Measurements from ENCODE around the gene DPY19L2.
A peak's percentile ranks its signal among the peaks of the same experiment; 100 is the strongest.
"Not testable (repeated sequence)": the region's sequence is repeated elsewhere in the genome, so short reads cannot be mapped to it uniquely, and the experiment has no call there.

DPY19L2 gene

DNA sequence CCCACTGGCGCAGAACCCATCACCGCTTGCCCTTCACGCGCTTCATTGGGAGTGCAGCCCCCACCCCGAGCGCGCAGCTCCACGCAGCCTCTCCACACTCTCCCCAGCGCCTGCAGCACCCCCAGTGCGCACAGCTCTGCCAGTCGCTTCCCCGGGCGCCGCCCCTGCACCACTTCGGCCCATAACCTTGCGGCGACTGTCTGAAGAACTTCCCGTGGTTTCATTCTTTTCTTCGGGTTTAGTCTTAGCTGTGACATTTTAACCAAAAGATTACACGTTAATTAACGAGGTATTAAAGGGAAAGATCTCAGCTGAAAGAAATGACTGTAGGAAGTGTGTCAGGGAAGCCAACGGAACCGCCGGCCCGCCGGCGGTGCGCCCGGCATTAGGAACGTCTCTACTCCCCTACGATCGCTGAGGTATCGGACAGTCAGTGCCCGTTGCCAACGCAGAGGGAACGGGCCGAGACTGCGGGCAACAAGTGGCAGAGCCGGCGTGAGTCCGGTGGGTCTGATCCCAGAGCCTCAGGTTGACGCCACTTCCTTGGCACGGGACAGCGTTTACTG lies 590 bp upstream of the DPY19L2 start:
- peaks cover 0 to 15% (median 14%) of the 10 kb centered on the region in 5 donors for H3K4me1 ChIP-seq (ENCODE audit: control insufficient read depth in 5 of 5, insufficient read depth in 5 of 5, low read length in 5 of 5)
- peak overlapping the region in 2 of 5 donors; percentile 2 to 6 for H3K9ac ChIP-seq (ENCODE audit: low read length in 5 of 5)
- not testable (repeated sequence) for H3K36me3 ChIP-seq (ENCODE audit: control insufficient read depth in 5 of 5, insufficient read depth in 5 of 5, low read length in 5 of 5); H3K27ac ChIP-seq (ENCODE audit: low read depth, low read length); H3K27me3 ChIP-seq (ENCODE audit: control insufficient read depth in 5 of 5, insufficient read depth in 4 of 5, low read length in 5 of 5); H3K9me3 ChIP-seq (ENCODE audit: control insufficient read depth in 5 of 5, low read length in 5 of 5)
- H3K4me3 ChIP-seq (ENCODE audit: low read depth in 1 of 5, low read length in 5 of 5): peak overlapping the region in 4 of 5 donors; percentile 72 to 78 (median 73)

DNA sequence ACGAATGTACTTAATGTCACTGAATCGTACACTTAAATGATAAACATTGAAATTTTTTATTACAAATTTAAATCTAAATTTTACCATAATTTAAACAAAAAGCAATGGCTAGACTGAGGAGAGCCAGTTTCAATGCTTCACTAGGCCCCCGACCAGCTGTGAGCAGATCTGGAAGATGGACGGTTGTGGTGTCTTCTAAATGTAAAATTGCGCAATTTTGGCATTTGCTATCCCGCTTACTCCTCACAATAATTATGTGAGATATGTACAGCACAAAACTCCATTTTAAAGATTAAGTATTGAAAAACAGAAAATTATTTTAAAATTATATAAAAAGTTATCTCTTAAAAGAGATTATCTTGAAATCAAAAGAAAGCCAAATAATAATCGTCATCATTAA lies 5.3 kb downstream of the DPY19L2 start:
- not testable (repeated sequence) for H3K27ac ChIP-seq (ENCODE audit: low read depth, low read length); H3K4me1 ChIP-seq (ENCODE audit: control insufficient read depth in 5 of 5, insufficient read depth in 5 of 5, low read length in 5 of 5); H3K27me3 ChIP-seq (ENCODE audit: control insufficient read depth in 5 of 5, insufficient read depth in 4 of 5, low read length in 5 of 5); H3K9me3 ChIP-seq (ENCODE audit: control insufficient read depth in 5 of 5, low read length in 5 of 5); H3K9ac ChIP-seq (ENCODE audit: low read length in 5 of 5); H3K4me3 ChIP-seq (ENCODE audit: low read depth in 1 of 5, low read length in 5 of 5); H3K36me3 ChIP-seq (ENCODE audit: control insufficient read depth in 5 of 5, insufficient read depth in 5 of 5, low read length in 5 of 5)

DNA sequence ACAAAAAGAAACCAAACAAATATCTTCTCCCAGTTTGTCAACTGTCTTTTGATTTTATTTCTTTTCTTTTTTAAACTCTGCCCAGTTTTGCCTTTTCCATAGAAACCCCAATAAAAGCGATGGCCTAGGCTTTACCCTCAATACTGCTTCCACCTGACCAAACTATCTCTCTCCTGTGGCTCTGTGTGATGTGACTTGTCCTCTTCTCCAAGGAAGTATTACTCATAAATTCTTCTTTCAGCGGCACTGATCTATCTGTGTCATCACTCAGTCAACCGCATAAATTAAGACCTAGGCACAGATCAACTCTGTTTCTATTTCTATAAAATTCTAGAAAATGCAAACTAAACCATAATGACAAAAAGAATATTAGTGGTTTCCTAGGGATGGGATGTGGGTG lies 9.8 kb downstream of the DPY19L2 start:
- not testable (repeated sequence) for H3K27me3 ChIP-seq (ENCODE audit: control insufficient read depth in 5 of 5, insufficient read depth in 4 of 5, low read length in 5 of 5); H3K9me3 ChIP-seq (ENCODE audit: control insufficient read depth in 5 of 5, low read length in 5 of 5); H3K27ac ChIP-seq (ENCODE audit: low read depth, low read length); H3K4me3 ChIP-seq (ENCODE audit: low read depth in 1 of 5, low read length in 5 of 5); H3K36me3 ChIP-seq (ENCODE audit: control insufficient read depth in 5 of 5, insufficient read depth in 5 of 5, low read length in 5 of 5); H3K4me1 ChIP-seq (ENCODE audit: control insufficient read depth in 5 of 5, insufficient read depth in 5 of 5, low read length in 5 of 5); H3K9ac ChIP-seq (ENCODE audit: low read length in 5 of 5)

DNA sequence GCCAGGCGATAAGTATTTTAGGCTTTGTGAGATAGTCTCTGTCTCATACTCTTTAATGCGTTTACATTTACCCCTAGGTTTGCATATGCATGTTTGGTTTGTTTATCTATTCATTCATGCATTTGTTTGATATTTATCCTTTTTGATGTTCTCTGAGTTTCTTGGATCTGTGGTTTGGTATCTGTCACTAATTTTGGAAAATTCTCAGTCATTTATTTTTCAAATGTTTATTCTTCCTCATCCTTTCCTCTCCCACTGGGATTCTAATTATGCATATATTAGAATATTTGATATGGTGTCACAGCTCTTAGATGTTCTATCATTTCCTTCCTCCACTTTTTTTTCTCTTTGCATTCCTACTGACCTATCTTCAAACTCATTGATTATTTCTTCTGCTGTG lies 11.9 kb downstream of the DPY19L2 start:
- not testable (repeated sequence) for H3K9me3 ChIP-seq (ENCODE audit: control insufficient read depth in 5 of 5, low read length in 5 of 5); H3K27me3 ChIP-seq (ENCODE audit: control insufficient read depth in 5 of 5, insufficient read depth in 4 of 5, low read length in 5 of 5); H3K9ac ChIP-seq (ENCODE audit: low read length in 5 of 5); H3K27ac ChIP-seq (ENCODE audit: low read depth, low read length); H3K4me3 ChIP-seq (ENCODE audit: low read depth in 1 of 5, low read length in 5 of 5); H3K4me1 ChIP-seq (ENCODE audit: control insufficient read depth in 5 of 5, insufficient read depth in 5 of 5, low read length in 5 of 5); H3K36me3 ChIP-seq (ENCODE audit: control insufficient read depth in 5 of 5, insufficient read depth in 5 of 5, low read length in 5 of 5)

DNA sequence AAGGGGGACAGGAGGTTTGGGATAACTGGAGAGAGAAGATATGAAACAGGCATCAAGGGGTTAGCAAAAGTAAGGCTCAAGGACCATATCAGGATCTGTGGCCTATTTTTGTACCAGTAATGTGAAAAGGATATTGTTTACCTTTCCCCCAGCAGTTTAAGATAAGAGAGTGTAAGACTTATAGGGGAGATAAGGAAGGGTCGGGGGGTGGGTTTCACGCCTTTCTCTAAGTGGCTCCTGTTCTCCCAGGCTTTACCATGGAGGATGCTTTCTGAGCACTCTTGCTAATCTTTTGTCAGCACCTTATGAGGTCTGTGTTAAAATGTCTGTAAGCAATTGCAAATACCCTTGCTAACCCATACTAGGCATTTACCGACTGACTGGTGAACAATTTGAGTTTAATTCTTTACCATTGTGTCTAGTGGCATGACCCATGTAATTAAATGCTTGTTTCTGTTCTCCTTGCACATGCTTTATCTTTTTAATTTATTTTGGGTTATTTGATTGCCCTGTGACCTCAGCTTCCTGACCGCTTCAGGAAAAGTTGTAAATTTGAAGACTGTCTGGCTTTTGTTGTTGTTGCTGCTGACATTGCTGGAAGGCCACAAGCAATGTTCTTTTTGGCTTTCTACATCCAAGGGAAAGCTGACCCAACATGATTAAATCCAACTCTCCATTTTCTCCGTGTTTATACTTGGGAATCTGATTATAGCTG lies 12.6 kb downstream of the DPY19L2 start:
- H3K36me3 ChIP-seq (ENCODE audit: control insufficient read depth in 5 of 5, insufficient read depth in 5 of 5, low read length in 5 of 5); H3K4me1 ChIP-seq (ENCODE audit: control insufficient read depth in 5 of 5, insufficient read depth in 5 of 5, low read length in 5 of 5); H3K9me3 ChIP-seq (ENCODE audit: control insufficient read depth in 5 of 5, low read length in 5 of 5); H3K4me3 ChIP-seq (ENCODE audit: low read depth in 1 of 5, low read length in 5 of 5); H3K27ac ChIP-seq (ENCODE audit: low read depth, low read length); H3K9ac ChIP-seq (ENCODE audit: low read length in 5 of 5); H3K27me3 ChIP-seq (ENCODE audit: control insufficient read depth in 5 of 5, insufficient read depth in 4 of 5, low read length in 5 of 5): not testable (repeated sequence)

DNA sequence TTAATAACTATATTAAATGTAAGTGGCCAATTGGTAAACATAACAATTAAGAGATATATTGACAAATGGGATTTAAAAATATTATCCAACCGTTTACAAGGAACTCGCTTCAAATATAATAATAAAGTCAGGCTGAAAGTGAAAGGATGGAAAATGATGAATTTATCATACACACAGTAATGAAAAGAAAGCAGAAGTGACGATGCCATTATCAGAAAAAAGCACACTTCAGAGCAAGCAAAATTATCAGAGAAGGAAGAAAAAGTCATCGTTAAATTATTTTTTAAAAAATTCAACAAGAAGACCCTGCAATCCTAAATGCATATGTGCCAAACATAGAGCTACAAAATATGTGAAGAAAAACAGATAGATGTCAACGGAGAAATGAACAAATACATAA lies 13.8 kb downstream of the DPY19L2 start:
- not testable (repeated sequence) for H3K27ac ChIP-seq (ENCODE audit: low read depth, low read length); H3K4me3 ChIP-seq (ENCODE audit: low read depth in 1 of 5, low read length in 5 of 5); H3K36me3 ChIP-seq (ENCODE audit: control insufficient read depth in 5 of 5, insufficient read depth in 5 of 5, low read length in 5 of 5); H3K4me1 ChIP-seq (ENCODE audit: control insufficient read depth in 5 of 5, insufficient read depth in 5 of 5, low read length in 5 of 5); H3K9ac ChIP-seq (ENCODE audit: low read length in 5 of 5); H3K27me3 ChIP-seq (ENCODE audit: control insufficient read depth in 5 of 5, insufficient read depth in 4 of 5, low read length in 5 of 5); H3K9me3 ChIP-seq (ENCODE audit: control insufficient read depth in 5 of 5, low read length in 5 of 5)

DNA sequence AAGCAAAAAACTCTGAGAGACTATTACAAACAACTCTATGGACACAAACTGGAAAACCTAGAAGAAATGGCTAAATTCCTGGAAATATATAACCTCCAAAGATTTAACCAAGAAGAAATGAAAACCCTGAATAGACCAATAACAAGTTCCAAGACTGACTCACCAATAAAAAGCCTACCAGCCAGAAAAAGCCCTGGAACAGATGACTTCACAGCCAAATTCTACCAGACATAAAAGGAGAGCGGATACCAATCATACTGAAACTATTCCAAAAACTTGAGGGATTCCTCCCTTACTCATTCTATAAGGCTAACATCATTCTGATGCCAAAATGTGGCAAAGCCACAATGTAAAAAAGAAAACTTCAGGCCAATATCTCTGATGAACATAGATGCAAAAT lies 18.8 kb downstream of the DPY19L2 start:
- not testable (repeated sequence) for H3K4me1 ChIP-seq (ENCODE audit: control insufficient read depth in 5 of 5, insufficient read depth in 5 of 5, low read length in 5 of 5); H3K27me3 ChIP-seq (ENCODE audit: control insufficient read depth in 5 of 5, insufficient read depth in 4 of 5, low read length in 5 of 5); H3K36me3 ChIP-seq (ENCODE audit: control insufficient read depth in 5 of 5, insufficient read depth in 5 of 5, low read length in 5 of 5)

DNA sequence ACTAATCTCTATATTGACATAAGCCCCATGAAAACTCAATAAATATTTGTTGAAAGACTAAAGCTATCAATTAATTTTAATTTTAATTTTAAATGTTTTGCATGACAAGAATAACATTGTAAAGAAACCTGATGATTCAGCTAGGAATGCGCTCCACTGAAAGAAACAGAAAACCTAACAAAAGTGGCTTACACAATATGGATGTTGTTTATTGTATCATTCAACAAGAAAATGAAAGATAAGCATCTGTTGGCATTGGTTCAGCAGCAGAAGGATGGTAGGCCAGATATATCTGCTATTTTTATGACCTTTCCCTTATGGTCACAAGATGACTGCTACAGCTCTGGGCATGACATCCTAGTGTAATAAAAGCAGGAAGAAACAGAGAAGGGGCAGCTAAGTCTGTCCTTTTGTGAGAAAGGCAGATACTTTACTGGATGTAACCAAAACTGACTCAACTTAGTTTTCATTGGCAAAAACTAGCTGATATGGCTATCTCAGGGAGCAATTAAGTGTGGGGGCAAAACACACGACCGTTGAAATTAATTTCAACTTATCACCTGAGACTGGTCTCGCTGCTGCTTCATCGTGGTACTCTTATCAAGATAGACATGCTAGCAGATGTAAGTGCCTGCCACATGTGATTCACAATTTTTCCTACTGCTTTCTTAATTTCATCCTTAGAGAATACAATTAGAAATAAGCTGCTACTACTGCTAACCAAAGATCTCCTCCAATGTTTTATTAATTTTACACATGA lies 24.7 kb downstream of the DPY19L2 start:
- not testable (repeated sequence) for H3K4me3 ChIP-seq (ENCODE audit: low read depth in 1 of 5, low read length in 5 of 5); H3K9ac ChIP-seq (ENCODE audit: low read length in 5 of 5); H3K36me3 ChIP-seq (ENCODE audit: control insufficient read depth in 5 of 5, insufficient read depth in 5 of 5, low read length in 5 of 5); H3K27ac ChIP-seq (ENCODE audit: low read depth, low read length); H3K27me3 ChIP-seq (ENCODE audit: control insufficient read depth in 5 of 5, insufficient read depth in 4 of 5, low read length in 5 of 5); H3K4me1 ChIP-seq (ENCODE audit: control insufficient read depth in 5 of 5, insufficient read depth in 5 of 5, low read length in 5 of 5); H3K9me3 ChIP-seq (ENCODE audit: control insufficient read depth in 5 of 5, low read length in 5 of 5)

More for the DNA sequence above, 18.8 kb downstream of the DPY19L2 start:
- not testable (repeated sequence) for H3K9me3 ChIP-seq (ENCODE audit: control insufficient read depth in 5 of 5, low read length in 5 of 5); H3K4me3 ChIP-seq (ENCODE audit: low read depth in 1 of 5, low read length in 5 of 5); H3K27ac ChIP-seq (ENCODE audit: low read depth, low read length); H3K9ac ChIP-seq (ENCODE audit: low read length in 5 of 5)

DNA sequence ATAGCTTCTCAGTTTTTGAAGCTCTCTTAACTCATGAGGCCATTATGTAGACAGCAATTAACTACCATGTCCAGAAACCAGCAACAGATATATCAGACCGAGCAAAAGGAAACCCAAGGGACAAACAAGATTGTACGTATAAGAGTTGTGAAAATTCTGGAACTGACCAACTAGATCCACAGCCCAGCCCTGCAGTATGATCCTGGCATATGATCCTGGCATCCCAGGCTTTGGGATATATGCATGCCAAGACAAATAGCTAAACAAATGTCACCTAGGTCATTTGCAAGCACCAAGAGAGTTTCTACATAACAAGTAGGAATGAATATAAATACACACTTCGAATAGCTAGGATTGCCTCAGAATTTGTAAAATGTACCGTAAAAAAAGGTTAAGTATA lies 44.0 kb downstream of the DPY19L2 start:
- H3K9ac ChIP-seq (ENCODE audit: low read length in 5 of 5); H3K36me3 ChIP-seq (ENCODE audit: control insufficient read depth in 5 of 5, insufficient read depth in 5 of 5, low read length in 5 of 5); H3K9me3 ChIP-seq (ENCODE audit: control insufficient read depth in 5 of 5, low read length in 5 of 5); H3K4me1 ChIP-seq (ENCODE audit: control insufficient read depth in 5 of 5, insufficient read depth in 5 of 5, low read length in 5 of 5); H3K27ac ChIP-seq (ENCODE audit: low read depth, low read length); H3K4me3 ChIP-seq (ENCODE audit: low read depth in 1 of 5, low read length in 5 of 5); H3K27me3 ChIP-seq (ENCODE audit: control insufficient read depth in 5 of 5, insufficient read depth in 4 of 5, low read length in 5 of 5): not testable (repeated sequence)

DNA sequence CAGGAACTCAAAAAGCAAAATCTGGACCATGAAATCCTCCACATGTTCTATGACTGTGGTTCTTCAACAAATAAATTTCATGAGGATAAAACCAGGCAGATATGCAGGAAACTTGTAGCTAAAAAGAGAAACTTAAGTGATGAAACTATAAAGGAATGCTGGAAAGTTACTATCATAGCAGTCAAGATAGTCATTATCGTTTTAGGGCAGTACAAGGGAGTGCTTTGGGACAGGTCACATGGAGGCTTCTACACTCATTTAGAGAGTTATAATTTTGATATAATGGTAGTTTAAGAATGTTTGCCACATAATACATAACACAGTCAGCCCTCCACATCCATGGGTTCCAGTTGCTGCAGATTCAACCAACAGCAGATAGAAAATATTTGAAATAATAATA lies 52.7 kb downstream of the DPY19L2 start:
- not testable (repeated sequence) for H3K27me3 ChIP-seq (ENCODE audit: control insufficient read depth in 5 of 5, insufficient read depth in 4 of 5, low read length in 5 of 5); H3K9me3 ChIP-seq (ENCODE audit: control insufficient read depth in 5 of 5, low read length in 5 of 5); H3K4me3 ChIP-seq (ENCODE audit: low read depth in 1 of 5, low read length in 5 of 5); H3K27ac ChIP-seq (ENCODE audit: low read depth, low read length); H3K9ac ChIP-seq (ENCODE audit: low read length in 5 of 5); H3K4me1 ChIP-seq (ENCODE audit: control insufficient read depth in 5 of 5, insufficient read depth in 5 of 5, low read length in 5 of 5); H3K36me3 ChIP-seq (ENCODE audit: control insufficient read depth in 5 of 5, insufficient read depth in 5 of 5, low read length in 5 of 5)

All from subcutaneous abdominal adipose tissue (tissue), 5 donors.